ENCODE results near the gene ELMOD3. TPM values are rescaled to one million over a fixed set of nuclear protein-coding genes. Genes with fewer than 3 reads are reported as not detected.

Gene ELMOD3
- total RNA-seq, 1 donor from 2014 or later = 19.0 TPM

Small RNA genes lying within 50 kb of the gene (small RNA-seq; reads per million reads assigned to genes)
- gene AC062037.1 (ENCODE audit: low replicate concordance) (not detected), gene AC062037.2 (ENCODE audit: low replicate concordance) (not detected), gene RF00019 (ENCODE audit: low replicate concordance) (not detected), gene RN7SL113P (ENCODE audit: low replicate concordance) (not detected)

Other genes starting within 250 kb of the ELMOD3 start
- 8.0 TPM for gene TCF7L1, start 221.4 kb upstream of the ELMOD3 start, total RNA-seq
- gene TGOLN2, start 26.8 kb upstream of the ELMOD3 start, total RNA-seq = 48.3 TPM
- 33.2 TPM for gene RETSAT, start 241 bp upstream of the ELMOD3 start, total RNA-seq
- gene CAPG, start 55.6 kb downstream of the ELMOD3 start, total RNA-seq = 62.6 TPM
- not detected for gene SH2D6, start 63.9 kb downstream of the ELMOD3 start, total RNA-seq
- gene MAT2A, start 184.4 kb downstream of the ELMOD3 start, total RNA-seq = 115 TPM
- gene GGCX, start 206.7 kb downstream of the ELMOD3 start, total RNA-seq = 24.4 TPM
- gene VAMP8, start 222.8 kb downstream of the ELMOD3 start, total RNA-seq = 32.4 TPM
- 8.9 TPM for gene VAMP5, start 229.7 kb downstream of the ELMOD3 start, total RNA-seq
- 57.6 TPM for gene RNF181, start 241.0 kb downstream of the ELMOD3 start, total RNA-seq
- gene TMEM150A, start 247.9 kb downstream of the ELMOD3 start, total RNA-seq = 3.3 TPM

Measured in skin of body (tissue), 2 donors.